CD14-positive monocyte (primary cell): ENCODE measurements around the gene AASS. TPM values are rescaled to one million over a fixed set of nuclear protein-coding genes. Genes with fewer than 3 reads are reported as not detected.

Experiments used
- DNase-seq, 3 donors: peaks; one replicate each; pipeline ENCODE4 v3.0.0-alpha.2; 2011 to 2022
- H2AFZ ChIP-seq: 2 replicates; pipeline ENCODE4 v1.6.0; 2012; ENCODE audit warnings: mild to moderate bottlenecking, low read depth, low read length, inconsistent platforms; ENCODE audit not compliant: insufficient read depth, poor library complexity, severe bottlenecking
- H3K27ac ChIP-seq, 2 donors: 1 replicate in 1 of 2; 2 replicates in 1 of 2; pipeline ENCODE4 v1.5.1; 2012 to 2013; ENCODE audit warnings: low read length in 2 of 2, control low read depth in 1 of 2, inconsistent platforms in 1 of 2, low read depth in 1 of 2, mild to moderate bottlenecking in 1 of 2
- H3K27me3 ChIP-seq, 2 donors: one replicate each; pipeline versions ENCODE4 v1.6.0 to v1.6.1; 2011 to 2013; ENCODE audit warnings: low read length in 2 of 2; ENCODE audit not compliant: control insufficient read depth in 2 of 2, insufficient read depth in 2 of 2
- H3K36me3 ChIP-seq, 2 donors: replicated peaks in 1 of 2; 1 replicate in 1 of 2; 2 replicates in 1 of 2; pipeline versions ENCODE4 v1.5.1 to v1.6.1; 2012 to 2013; ENCODE audit warnings: low read length in 2 of 2, control low read depth in 1 of 2, inconsistent platforms in 1 of 2, mild to moderate bottlenecking in 1 of 2; ENCODE audit not compliant: insufficient read depth in 2 of 2, control insufficient read depth in 1 of 2
- H3K4me1 ChIP-seq, 2 donors: 1 replicate in 1 of 2; 2 replicates in 1 of 2; pipeline versions ENCODE4 v1.5.1 to v1.6.1; 2012 to 2013; ENCODE audit warnings: low read length in 2 of 2, control low read depth in 1 of 2, inconsistent platforms in 1 of 2, mild to moderate bottlenecking in 1 of 2, moderate library complexity in 1 of 2; ENCODE audit not compliant: insufficient read depth in 2 of 2, control insufficient read depth in 1 of 2
- H3K4me2 ChIP-seq: replicated peaks from 2 replicates; pipeline ENCODE3; 2012; ENCODE audit warnings: low read length, moderate library complexity, mild to moderate bottlenecking; ENCODE audit not compliant: poor library complexity, severe bottlenecking; ENCODE audit errors: extremely low read depth
- H3K4me3 ChIP-seq, 3 experiments: fragments of 200-600 bp in 1 of 3; sonication (generic) in 1 of 3; replicated peaks in 1 of 3; 1 replicate in 2 of 3; 2 replicates in 1 of 3; pipeline ENCODE4 v1.5.1; 2011 to 2013; ENCODE audit warnings: low read length in 3 of 3, mild to moderate bottlenecking in 3 of 3, control low read depth in 2 of 3, low read depth in 2 of 3, inconsistent platforms in 1 of 3, moderate library complexity in 1 of 3
- H3K79me2 ChIP-seq: 2 replicates; pipeline ENCODE4 v1.6.0; 2012; ENCODE audit warnings: mild to moderate bottlenecking, control low read depth, inconsistent platforms, low read length, moderate library complexity; ENCODE audit not compliant: insufficient read depth
- H3K9ac ChIP-seq: 2 replicates; pipeline ENCODE4 v1.6.0; 2017; ENCODE audit warnings: low read length, mild to moderate bottlenecking; ENCODE audit not compliant: insufficient read depth, poor library complexity, severe bottlenecking
- H3K9me3 ChIP-seq, 2 donors: replicated peaks in 1 of 2; 1 replicate in 1 of 2; 2 replicates in 1 of 2; pipeline versions ENCODE4 v1.5.1 to v1.6.1; 2012 to 2013; ENCODE audit warnings: low read length in 2 of 2, control low read depth in 1 of 2; ENCODE audit not compliant: control insufficient read depth in 1 of 2, insufficient read depth in 1 of 2
- H4K20me1 ChIP-seq: 2 replicates; pipeline ENCODE4 v1.6.0; 2012; ENCODE audit warnings: mild to moderate bottlenecking, low read length, control low read depth, moderate library complexity; ENCODE audit not compliant: insufficient read depth
- H3K27ac Mint-ChIP-seq, 7 donors: one replicate each; pipeline ENCODE4 v1.8.0; 2020; ENCODE audit warnings: mild to moderate bottlenecking in 7 of 7, mixed read lengths in 7 of 7, moderate library complexity in 6 of 7, inconsistent platforms in 2 of 7
- H3K27me3 Mint-ChIP-seq, 3 donors: one replicate each; pipeline ENCODE4 v1.8.0; 2021 to 2022; ENCODE audit warnings: low read depth in 3 of 3, mild to moderate bottlenecking in 3 of 3, mixed read lengths in 3 of 3, moderate library complexity in 3 of 3, inconsistent platforms in 1 of 3
- H3K36me3 Mint-ChIP-seq, 2 donors: one replicate each; pipeline ENCODE4 v1.8.0; 2020; ENCODE audit warnings: mixed read lengths in 2 of 2, inconsistent platforms in 1 of 2, mild to moderate bottlenecking in 1 of 2
- H3K4me1 Mint-ChIP-seq: one replicate; pipeline ENCODE4 v1.8.0; 2020; ENCODE audit warnings: mild to moderate bottlenecking, mixed read lengths
- H3K4me3 Mint-ChIP-seq, 2 donors: one replicate each; pipeline ENCODE4 v1.8.0; 2020; ENCODE audit warnings: mild to moderate bottlenecking in 2 of 2, mixed read lengths in 2 of 2, moderate library complexity in 1 of 2
- H3K9me3 Mint-ChIP-seq, 7 donors: one replicate each; pipeline ENCODE4 v1.8.0; 2020 to 2022; ENCODE audit warnings: mixed read lengths in 7 of 7, mild to moderate bottlenecking in 6 of 7, moderate library complexity in 6 of 7, inconsistent platforms in 2 of 7
- CTCF ChIP-seq: fragments of 200-600 bp; IDR thresholded peaks from one replicate; pipeline ENCODE4 v1.8.0; 2022; ENCODE audit warnings: antibody characterized with exemption, mild to moderate bottlenecking
- WGBS: methylation state at CpG from one replicate; pipeline ENCODE4 v1.1.5; 2013; ENCODE audit warnings: missing lambda C conversion rate; ENCODE audit not compliant: insufficient coverage; 5-methylcytosine and 5-hydroxymethylcytosine counted together
- intact Hi-C, 2 donors: fragments of 100-400 bp; cut with micrococcal nuclease; formaldehyde crosslinking; loops; one replicate each; pipeline versions ENCODE4 v1.15.0 to v1.15.1; 2023
- polyA plus RNA-seq, 3 donors: library from polyadenylated mRNA; depleted of rRNA in 1 of 3; unstranded in 2 of 3; stranded (reverse) in 1 of 3; fragments of 300-500 nt in 2 of 3; fragments of >200 nt in 1 of 3; fragmentation: Illumina TruSeq in 2 of 3; gene quantifications; 1 replicate in 2 of 3; 2 replicates in 1 of 3; pipeline ENCODE4 v1.2.3, GENCODE V29; 2012 to 2021

Gene AASS
- polyA plus RNA-seq, 3 donors = 0.22 to 0.33 TPM; not detected in 1

GRCh38 chr7:122092964-122093797 lies 50.9 kb downstream of the AASS start:
- H3K4me2 ChIP-seq = no peak overlapping the region
- H3K79me2 ChIP-seq = no peaks in the 10 kb centered on the region
- H3K27ac Mint-ChIP-seq = no peak overlapping the region
- no peak overlapping the region for H3K9ac ChIP-seq
- H3K9me3 ChIP-seq = no peaks in the 10 kb centered on the region
- TF ChIP-seq CTCF = peak; percentile 83
- no peak overlapping the region for H3K4me3 Mint-ChIP-seq
- H3K4me3 ChIP-seq = no peak overlapping the region
- H3K9me3 Mint-ChIP-seq = no peaks in the 10 kb centered on the region
- H3K27me3 ChIP-seq = no peaks in the 10 kb centered on the region
- H3K36me3 Mint-ChIP-seq = no peaks in the 10 kb centered on the region
- no peaks in the 10 kb centered on the region for H3K36me3 ChIP-seq
- no peak overlapping the region for H2AFZ ChIP-seq
- no peaks in the 10 kb centered on the region for H3K4me1 ChIP-seq
- no peak overlapping the region for H3K27ac ChIP-seq
- no peaks in the 10 kb centered on the region for H3K4me1 Mint-ChIP-seq
- H4K20me1 ChIP-seq = no peaks in the 10 kb centered on the region
- 100% methylated on average over 2 of the region's 6 CpGs for WGBS
- DNase-seq = peak; percentile 35 to 55 (median 49)
- H3K27me3 Mint-ChIP-seq = no peaks in the 10 kb centered on the region
- intact Hi-C loops = no loop called here

GRCh38 chr7:122082670-122083069 lies 61.4 kb downstream of the AASS start:
- H3K4me3 Mint-ChIP-seq = no peak overlapping the region
- no peaks in the 10 kb centered on the region for H3K27me3 ChIP-seq
- H4K20me1 ChIP-seq = no peaks in the 10 kb centered on the region
- H3K9me3 Mint-ChIP-seq = peaks cover 0 to 3% (median 0%) of the 10 kb centered on the region in 7 donors
- H3K27ac ChIP-seq = no peak overlapping the region
- no peak overlapping the region for H3K4me2 ChIP-seq
- intact Hi-C loops = no loop called here
- H3K4me1 Mint-ChIP-seq = no peaks in the 10 kb centered on the region
- no peak for DNase-seq
- H3K36me3 Mint-ChIP-seq = no peaks in the 10 kb centered on the region
- TF ChIP-seq CTCF = no peak
- no CpG with 5 or more reads among the region's 2 CpGs for WGBS
- no peaks in the 10 kb centered on the region for H3K4me1 ChIP-seq
- no peak overlapping the region for H3K4me3 ChIP-seq
- no peaks in the 10 kb centered on the region for H3K27me3 Mint-ChIP-seq
- no peak overlapping the region for H2AFZ ChIP-seq
- no peaks in the 10 kb centered on the region for H3K79me2 ChIP-seq
- H3K27ac Mint-ChIP-seq = no peak overlapping the region
- H3K36me3 ChIP-seq = no peaks in the 10 kb centered on the region
- H3K9ac ChIP-seq = no peak overlapping the region
- no peaks in the 10 kb centered on the region for H3K9me3 ChIP-seq
